Measurements from ENCODE around the gene TCEAL5.
A peak's percentile ranks its signal among the peaks of the same experiment; 100 is the strongest.
"Not testable (repeated sequence)": the region's sequence is repeated elsewhere in the genome, so short reads cannot be mapped to it uniquely, and the experiment has no call there.

The TCEAL5 gene, protein sequence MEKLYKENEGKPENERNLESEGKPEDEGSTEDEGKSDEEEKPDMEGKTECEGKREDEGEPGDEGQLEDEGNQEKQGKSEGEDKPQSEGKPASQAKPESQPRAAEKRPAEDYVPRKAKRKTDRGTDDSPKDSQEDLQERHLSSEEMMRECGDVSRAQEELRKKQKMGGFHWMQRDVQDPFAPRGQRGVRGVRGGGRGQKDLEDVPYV

DNA sequence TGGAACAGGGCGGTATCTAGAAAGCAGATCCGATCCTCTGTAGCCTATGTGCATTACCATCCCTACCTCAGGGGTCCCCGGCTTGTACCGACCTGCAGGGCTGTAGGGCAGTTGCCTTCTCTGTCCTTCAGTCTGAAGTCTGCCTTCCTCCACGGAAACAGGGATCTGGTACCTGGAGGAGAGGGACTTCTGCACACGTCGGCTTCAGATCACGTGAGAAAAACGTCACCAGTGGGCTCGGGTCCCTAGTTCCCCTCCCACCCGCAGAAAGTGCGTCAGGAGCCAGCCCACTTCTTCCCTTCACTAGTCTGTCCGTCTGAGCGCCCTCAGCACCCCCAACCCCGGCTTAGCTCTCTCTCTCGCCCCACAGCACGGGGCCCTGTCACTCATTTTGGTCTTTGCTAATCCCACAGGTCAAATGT, at the start of gene TCEAL5:
TCEAL5 (minus strand) TSS at position 170 of the 422 bp plus-strand sequence. CDS start 2,187 bp downstream, outside the sequence.
- DNase-seq (ENCODE audit: low read depth) = no peak

DNA sequence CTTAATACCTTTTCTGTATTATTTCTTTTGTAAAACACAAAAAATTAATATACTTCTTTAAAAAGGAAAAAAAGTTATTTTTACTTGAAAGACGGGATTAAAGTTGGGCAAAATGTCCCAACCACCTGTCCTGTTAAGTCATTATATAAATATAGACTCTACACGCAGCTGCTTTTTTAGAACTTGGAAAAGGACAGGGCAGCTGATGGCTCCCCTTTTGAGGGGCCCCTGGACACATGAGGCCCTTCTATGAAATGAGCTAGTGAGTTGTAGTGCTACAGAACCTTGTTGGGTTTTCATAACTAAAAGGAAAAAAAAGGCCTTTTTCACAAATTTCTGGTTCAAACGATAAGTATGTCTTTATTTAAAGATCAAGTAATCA, 34.8 kb upstream of the TCEAL5 start:
- DNase-seq (ENCODE audit: low read depth) = no peak

DNA sequence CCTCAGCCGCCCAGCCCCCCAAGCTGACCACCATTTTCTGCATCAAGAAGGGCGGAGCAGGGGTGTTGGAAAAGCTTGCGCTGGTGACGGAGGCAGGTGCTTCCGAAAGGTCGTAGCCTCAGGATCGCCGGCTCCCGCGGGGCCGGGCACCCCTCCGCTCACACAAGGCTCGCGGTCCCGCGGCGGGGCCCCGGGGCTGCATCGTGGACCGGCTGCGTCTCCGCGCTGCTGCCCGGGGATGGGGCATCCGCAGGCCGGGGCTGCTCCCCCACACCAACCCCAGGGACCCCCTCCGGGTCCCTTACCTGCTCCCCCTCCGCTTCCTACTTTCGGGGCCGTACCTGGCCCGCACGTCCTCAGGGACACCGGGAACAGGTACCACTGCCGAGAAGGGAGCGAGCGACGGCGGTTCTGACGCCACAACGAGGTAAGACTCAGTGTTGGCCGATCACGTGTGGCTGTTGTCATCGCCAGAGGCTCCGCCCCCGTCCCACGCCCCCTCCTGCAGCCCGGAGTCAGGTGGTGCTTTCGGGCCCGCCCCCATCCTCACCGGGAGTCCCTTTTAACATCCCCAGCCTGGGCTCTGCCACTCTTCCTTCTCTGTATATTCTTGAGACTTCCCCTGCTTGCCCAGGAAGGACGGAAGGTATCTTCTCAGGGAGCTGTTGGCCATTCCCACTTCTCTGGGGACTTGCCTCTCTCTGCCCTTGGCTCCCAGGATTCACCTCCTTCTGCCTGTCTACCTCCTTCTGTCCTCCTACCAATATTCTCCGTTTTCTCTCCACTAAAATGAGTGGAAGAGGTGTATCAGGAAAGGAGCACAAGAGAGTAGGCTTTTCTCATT, 34.2 kb upstream of the TCEAL5 start, which contains the start of gene BEX2:
BEX2 (minus strand) TSS at position 436 of the 844 bp plus-strand sequence. CDS start 1,014 bp downstream, outside the sequence.
- DNase-seq (ENCODE audit: low read depth) = no peak

DNA sequence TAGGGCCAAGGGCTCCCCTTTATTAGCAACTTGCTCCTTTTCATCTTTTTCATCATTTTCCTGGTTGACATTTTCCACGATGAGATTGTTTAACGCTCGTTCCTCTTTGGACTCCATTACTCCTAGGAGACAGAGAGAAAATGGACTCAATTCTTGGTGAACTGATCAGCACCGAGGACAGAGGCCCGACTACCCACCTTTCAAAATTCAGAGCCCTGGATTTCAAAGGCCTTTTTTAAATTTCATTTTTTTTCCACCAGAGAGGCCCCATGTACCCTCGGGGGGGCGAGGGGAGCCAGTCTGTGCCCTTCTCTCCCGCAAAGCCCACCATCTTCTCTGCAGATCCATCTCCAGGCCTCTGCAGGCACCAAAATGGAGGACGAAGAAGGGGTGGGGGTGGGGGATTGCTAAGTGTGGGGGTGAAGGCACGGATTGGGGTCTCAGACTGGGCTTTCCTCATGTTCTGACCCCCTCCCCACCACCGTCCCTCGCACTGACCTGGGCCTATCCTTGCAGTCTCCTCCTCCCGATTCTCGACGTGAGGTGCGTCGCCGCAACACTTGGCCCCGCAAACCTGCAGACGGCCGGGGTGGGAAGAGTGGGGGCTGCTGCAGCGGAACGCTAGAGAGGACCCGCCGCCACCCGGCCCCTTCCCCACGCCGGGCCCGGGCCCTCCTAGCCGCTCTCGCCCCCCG, 33.5 kb upstream of the TCEAL5 start:
- DNase-seq (ENCODE audit: low read depth) = no peak

DNA sequence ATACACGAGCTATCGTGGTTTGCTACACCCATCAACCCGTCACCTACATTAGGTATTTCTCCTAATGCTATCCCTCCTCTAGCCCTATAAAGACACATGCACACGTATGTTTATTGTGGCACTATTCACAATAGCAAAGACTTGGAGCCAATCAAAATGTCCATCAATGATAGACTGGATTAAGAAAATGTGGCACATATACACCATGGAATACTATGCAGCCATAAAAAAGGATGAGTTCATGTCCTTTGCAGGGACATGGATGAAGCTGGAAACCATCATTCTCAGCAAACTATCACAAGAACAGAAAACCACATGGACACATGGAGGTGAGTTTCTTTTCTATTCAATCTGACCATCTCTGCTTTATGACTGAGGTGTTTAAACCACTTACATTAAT, 29.1 kb upstream of the TCEAL5 start:
- DNase-seq (ENCODE audit: low read depth) = not testable (repeated sequence)

DNA sequence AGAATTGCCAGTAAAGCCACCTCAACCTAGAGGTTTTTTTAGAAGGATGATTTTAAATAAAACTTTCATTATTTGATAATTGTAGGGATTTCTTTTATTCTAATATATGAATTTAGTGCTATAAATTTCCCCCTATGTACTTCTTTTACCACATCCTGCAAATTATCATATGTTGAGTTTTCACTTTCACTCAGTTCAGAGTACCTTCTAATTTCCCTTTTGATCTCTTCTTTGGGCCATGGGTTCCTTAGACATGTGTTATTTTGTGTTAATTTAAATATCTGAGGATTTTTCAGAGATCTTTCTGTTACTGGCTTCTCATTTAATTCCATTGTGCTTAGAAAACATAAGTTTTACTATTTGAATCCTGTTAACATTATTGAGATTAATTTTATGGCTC, 28.2 kb upstream of the TCEAL5 start:
- DNase-seq (ENCODE audit: low read depth) = no peak

DNA sequence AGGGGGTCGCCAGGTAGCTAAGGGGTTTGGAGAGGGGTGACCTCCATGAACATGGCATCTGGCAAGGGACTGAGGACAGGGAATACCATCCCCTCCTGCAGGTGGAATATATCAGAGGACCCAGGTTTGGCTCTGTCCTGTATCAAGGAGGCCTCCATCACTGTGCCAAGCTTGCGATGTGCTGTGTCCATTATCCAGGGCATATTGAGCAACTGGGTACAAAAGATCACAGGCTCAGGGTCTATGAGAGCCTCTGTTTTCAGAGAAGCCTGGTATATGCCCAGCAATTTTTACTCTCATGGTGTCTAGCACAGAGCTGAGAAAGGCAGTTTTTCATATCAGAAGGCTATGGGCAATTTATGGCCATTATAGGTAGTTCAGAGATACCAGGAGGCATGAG, 16.6 kb upstream of the TCEAL5 start:
- DNase-seq (ENCODE audit: low read depth) = no peak

DNA sequence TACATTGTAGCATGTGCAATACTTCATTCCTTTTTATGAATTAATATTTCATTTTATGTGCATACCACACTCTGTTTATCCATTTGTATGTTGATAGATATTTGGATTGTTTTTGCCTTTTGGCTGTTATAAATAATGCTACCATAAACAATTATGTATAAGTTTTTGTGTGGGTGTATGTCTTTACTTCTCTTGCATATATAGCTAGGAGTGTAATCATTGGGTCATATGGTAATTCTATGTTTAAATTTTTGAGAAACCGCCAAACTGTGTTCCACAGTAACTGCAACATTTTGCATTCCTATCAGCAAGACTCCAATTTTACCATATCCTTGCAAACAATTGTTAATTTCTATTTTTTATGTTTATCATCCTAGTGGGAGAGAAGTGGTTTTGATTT, 3.1 kb upstream of the TCEAL5 start:
- no peak for DNase-seq (ENCODE audit: low read depth)

DNA sequence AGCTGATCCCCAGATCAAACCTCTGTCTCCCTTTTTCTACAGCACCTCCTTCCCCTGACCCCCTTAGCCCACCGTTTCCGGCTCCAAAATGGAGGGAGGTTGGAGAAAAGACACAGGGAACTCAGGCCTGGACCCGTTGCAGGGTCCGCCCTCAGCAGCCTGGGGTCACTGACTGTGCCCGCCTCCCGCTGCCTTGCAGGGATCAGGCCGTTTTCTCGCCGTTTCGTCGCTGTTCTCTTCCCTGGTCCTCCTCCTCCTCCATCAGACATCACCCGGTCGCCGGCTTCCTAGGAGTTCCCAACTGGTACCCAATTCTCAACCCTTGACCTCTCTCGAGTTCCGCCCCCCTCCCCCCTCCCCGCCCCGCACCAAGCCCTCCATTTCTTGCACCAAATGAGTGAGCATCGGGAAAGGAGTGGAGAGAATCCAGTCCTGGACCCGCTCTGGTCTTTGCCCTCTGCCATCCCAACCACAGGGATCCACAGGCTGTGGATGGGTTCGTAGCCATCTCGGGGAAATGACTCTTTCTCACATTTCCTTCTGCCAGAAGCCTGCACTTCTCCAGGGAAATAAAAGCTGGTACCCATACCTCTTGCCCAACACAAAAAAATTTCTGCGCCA, 493 bp downstream of the TCEAL5 start:
- no peak for DNase-seq (ENCODE audit: low read depth)

DNA sequence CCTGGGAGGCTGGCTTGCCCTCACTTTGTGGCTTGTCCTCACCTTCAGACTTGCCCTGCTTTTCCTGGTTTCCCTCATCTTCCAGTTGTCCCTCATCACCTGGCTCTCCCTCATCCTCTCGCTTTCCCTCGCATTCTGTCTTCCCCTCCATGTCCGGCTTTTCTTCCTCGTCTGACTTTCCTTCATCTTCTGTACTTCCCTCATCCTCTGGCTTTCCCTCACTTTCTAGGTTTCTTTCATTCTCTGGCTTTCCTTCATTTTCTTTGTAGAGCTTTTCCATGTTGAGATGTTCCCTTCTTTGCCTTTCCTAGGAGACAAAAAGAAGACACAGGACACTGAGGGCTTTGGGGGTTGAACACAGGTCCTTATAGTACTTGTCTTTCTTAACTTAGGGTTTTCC, 2.3 kb downstream of the TCEAL5 start:
- DNase-seq (ENCODE audit: low read depth) = no peak

DNA sequence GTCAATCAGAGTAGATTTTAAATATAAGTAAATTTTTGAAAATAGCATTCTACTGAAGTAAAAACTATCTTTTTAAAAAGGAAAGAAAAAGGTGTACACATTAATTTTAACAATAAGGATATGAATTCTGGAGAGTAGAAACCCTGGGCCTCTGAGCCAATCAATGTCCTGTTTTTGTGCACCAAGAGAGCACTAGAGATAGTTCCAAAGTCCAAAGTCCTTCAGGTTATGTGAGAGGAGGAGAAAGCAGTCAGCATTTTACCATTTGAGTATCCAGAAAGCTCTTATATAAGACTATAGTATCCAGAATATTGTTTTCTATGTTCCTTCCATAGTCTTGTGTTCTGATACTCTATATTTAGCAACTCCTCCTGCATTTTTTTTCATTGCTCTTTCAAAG, 18.3 kb downstream of the TCEAL5 start:
- no peak for DNase-seq (ENCODE audit: low read depth)

DNA sequence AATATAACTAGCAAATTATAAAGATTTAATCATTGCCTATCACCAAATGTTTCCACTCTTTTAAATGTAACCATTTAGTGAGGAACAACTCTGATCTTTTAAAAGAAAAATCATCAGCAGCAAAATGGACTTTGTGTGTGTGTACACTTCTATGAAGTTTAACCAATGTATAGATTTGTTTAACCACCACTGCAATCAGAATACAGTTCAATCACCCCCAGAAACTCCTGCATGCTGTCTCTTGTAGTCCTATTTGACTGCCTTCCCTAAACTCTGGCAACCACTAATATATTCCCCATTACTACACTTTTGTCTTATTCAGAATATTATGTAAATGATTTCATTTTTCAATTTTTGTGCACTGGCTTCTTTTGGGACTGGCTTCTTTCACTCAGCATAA, 19.9 kb downstream of the TCEAL5 start:
- no peak for DNase-seq (ENCODE audit: low read depth)

DNA sequence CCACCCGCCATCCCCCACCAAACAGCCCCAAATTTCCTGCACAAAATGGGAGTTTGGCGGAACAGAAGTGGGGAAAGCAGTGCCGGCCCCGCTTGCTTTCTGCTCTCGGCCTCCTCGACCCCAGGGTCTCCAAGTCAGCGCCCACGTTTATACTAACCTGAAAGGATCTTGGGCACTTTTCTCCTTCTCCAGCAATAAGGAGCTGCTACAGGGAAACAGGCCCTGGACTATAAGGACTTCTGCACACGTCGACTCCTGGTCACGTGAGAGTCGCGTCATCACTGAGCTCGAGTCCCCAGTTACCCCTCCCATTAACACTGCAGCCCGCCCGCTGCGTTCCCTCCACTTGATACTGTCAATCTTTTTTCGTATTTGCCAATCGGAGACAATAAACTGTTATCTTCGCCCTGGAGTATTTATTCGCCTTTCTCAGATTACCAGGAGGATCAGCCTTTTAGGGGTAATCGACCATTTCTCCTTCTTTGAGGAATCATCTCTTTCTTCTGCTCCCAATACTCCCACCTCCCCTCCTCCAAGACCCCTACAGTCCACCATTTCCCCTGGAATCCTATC, 21.5 kb downstream of the TCEAL5 start, which contains the start of gene TCEAL8:
TCEAL8 (minus strand) TSS at position 235 of the 573 bp plus-strand sequence. CDS start 1,176 bp downstream, outside the sequence.
- DNase-seq (ENCODE audit: low read depth) = peak; percentile 66

DNA sequence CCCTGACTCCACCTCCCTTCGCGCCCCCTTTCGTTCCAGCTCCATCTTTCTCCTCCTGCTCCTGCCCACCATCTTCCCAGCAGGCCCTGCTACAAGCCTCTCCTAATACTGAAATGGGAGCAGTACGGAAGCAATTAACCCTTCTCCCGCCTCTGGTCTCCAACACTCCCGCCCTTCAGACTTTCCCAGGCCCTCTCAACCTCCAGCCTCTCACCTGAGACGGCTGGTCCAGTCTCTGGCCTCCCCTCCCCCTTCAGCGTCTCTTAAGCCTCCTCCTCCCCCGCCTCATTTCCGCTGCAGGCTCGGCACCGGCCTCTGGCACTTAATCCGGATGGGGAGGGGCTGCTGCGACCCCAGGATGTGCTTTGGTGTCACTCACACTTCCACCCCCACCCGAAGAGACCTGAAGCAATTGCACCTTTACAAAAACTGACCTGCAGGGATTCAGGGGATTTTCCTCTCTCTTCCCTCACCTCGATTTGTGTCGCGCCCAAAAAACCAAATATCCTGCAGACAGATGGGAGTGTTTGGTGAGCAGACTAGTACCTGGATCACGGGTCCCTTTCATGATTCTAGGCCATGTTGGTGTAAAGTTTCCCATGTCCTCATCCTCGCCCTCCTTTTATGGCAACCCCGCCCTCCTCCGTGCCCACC, 22.3 kb downstream of the TCEAL5 start:
- DNase-seq (ENCODE audit: low read depth) = peak; percentile 20

DNA sequence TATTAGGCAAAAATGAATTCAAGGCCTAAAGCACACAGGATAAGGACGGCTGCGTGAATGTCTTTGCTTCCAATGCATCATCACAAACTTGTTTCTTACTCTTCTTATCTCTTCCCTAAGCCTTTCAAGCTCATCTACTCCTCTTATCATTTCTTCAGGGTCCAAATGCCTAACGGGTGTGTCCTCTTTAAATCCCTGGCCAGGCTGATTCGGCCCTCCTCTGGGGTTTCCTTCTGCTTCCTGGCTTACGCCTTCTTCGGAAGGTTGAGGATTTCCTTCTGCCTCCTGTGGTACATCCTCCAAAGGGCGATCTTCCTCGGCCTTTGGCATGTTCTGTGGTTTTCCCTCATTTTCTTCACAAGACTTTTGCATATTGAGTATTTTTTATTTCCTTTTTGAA, 22.9 kb downstream of the TCEAL5 start:
- no peak for DNase-seq (ENCODE audit: low read depth)

DNA sequence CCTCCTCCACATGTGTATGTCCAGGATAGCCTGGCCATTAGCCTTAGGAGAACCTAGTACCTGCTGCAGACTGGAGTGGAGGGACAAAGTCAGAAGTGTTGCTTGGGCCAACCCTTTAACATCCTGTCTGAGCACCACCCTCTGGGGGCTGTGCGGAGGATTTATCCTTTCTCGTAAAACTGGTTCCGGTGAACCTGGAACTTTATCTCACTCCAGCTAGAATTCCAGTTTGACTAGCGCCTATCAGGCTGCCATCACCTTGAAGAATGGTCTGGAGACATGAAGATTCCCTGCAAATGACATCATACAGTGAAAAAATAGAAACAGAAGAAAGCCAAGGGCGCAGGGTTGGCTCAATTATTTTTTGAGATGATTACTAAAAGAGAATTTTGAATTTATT, 25.6 kb downstream of the TCEAL5 start:
- no peak for DNase-seq (ENCODE audit: low read depth)

DNA sequence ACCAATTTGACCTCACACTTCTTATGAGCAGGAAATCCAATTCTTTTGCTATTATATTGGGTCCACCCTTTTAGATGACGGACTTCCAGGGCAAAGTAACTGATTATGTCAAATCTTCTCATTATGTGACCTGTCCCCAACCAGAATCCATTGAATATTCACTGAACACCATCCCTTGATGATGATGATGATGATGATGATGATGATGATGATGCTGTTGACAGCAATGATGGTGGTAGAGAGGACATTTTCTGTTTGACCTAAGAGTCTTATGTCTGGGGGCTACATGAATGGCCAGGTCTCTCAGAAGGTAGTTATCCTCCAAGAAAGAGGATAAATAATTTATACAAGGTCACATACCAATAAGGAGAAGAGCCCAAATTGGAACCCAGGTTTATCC, 26.7 kb downstream of the TCEAL5 start:
- no peak for DNase-seq (ENCODE audit: low read depth)

DNA sequence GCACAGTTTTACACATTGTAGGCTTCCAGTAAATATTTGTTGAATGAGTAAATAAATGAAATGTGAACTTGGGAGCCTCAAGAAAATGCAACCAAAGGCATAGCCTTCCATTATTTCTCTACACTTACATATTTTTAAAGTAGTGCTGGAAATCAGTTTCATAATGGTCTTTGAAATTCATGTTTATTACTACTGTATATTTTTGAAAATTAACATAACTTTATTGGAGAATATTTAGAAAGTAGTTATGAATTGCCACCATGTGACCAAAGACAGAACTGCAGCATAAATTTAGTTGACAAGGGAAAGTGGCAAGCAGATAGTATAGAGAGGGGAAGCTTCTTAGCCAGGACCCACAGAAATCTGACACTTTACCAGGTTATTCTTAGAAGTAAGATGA, 28.0 kb downstream of the TCEAL5 start:
- no peak for DNase-seq (ENCODE audit: low read depth)

DNA sequence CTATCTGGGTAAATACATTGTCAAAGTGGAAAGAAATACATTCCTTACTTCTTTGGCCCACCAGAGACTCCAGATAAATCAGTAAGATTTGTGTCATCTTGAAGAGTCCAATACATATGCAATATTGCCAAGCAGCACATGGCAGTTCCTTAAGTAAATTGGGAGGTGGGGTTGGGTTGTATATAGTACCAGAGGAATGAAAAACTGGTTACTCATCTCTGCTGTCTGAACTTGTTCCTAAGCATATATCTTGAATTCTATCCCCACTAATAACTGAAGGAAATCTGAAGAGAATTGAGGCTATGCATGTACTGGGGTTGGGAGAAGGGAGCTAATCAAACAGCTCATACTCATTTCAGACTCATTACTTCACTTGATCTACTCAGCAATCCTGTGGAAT, 36.4 kb downstream of the TCEAL5 start:
- no peak for DNase-seq (ENCODE audit: low read depth)

DNA sequence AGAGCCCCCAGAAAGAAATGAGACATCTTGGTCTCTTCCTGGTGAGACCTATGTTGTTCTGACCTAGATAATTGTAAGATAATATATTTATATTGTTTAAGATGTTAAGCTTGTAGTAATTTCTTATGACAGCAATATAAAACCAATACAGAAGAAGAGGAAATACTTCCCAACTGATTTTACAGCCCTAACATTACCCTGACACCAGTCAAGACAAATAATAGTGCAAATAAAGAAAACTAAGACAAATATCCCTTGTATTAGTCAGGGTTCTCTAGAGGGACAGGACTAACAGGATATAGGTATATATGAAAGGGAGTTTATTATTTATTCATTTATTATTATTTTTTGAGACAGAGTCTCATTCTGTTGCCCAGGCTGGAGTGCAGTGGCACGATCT, 40.3 kb downstream of the TCEAL5 start:
- DNase-seq (ENCODE audit: low read depth) = no peak

DNA sequence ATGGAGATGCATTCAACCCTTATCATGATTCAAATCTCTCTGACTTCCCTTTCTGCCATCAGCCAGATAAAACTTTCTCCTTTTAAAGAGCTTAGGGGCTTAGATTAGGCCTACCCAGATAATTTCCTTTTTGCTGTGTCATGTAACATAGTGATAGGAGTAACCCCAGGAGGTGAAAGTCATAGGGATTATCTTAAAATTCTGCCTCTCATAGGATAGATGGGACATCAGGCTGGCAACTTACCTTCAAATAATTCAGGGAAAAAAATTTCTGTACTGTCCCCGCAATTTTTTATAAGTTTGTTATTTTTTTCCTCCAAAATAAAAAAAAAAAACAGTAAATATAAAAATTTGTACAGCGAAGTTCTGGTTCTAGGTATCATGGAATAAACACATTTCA, 40.9 kb downstream of the TCEAL5 start:
- not testable (repeated sequence) for DNase-seq (ENCODE audit: low read depth)

All from fibroblast of gingiva (primary cell).